IMR-90 (cell line): ENCODE data around the gene CTBP2. TPM values are rescaled to one million over a fixed set of nuclear protein-coding genes. Genes with fewer than 3 reads are reported as not detected.
A peak's percentile ranks its signal among the peaks of the same experiment; 100 is the strongest.

Source experiments
- ATAC-seq: fragments of 200-7000 bp; cut with Tn5 transposase; 2 replicates; pipeline ENCODE4 v1.9.1; 2020; ENCODE audit warnings: low read depth, mild to moderate bottlenecking, moderate library complexity
- BruUV-seq: library from RNA; stranded (reverse); fragments of 400-500 nt; replicated peaks from 2 replicates; lab custom pipeline; 2021; lab: Mats Ljungman, UMichigan
- CTCF ChIA-PET: fragments of 300-600 bp; formaldehyde crosslinking; extraction: SDS; loops from one replicate; lab custom pipeline; 2021; ENCODE audit warnings: antibody characterized with exemption; lab: Yijun Ruan, JAX
- POLR2A ChIA-PET: fragments of 300-600 bp; sonication (Branson Sonifier 250); formaldehyde crosslinking; loops from one replicate; lab custom pipeline; 2022; ENCODE audit warnings: antibody characterized with exemption; ENCODE audit not compliant: unreplicated experiment; lab: Charles Lee
- DNase-seq: peaks from one replicate; pipeline ENCODE4 v3.0.0; 2013
- H2AFZ ChIP-seq: replicated peaks from 2 replicates; pipeline ENCODE3; 2013; ENCODE audit warnings: low read length, mild to moderate bottlenecking; ENCODE audit not compliant: poor library complexity
- H2AK5ac ChIP-seq: 2 replicates; pipeline ENCODE4 v1.6.1; 2013; ENCODE audit warnings: low read depth, low read length, inconsistent platforms
- H2AK9ac ChIP-seq: replicated peaks from 2 replicates; pipeline ENCODE3; 2013; ENCODE audit warnings: mild to moderate bottlenecking, low read depth, low read length, moderate library complexity; ENCODE audit not compliant: poor library complexity
- H2BK120ac ChIP-seq: 2 replicates; pipeline ENCODE4 v1.6.1; 2013; ENCODE audit warnings: low read depth, low read length, inconsistent platforms
- H2BK15ac ChIP-seq: 3 replicates; pipeline ENCODE4 v1.6.1; 2013; ENCODE audit warnings: low read depth, low read length, inconsistent platforms
- H2BK20ac ChIP-seq: 2 replicates; pipeline ENCODE4 v1.6.1; 2013; ENCODE audit warnings: low read depth, mild to moderate bottlenecking, inconsistent platforms, low read length, moderate library complexity
- H2BK5ac ChIP-seq: 2 replicates; pipeline ENCODE4 v1.6.1; 2013; ENCODE audit warnings: mild to moderate bottlenecking, low read depth, low read length, inconsistent platforms; ENCODE audit not compliant: poor library complexity, severe bottlenecking
- H3K14ac ChIP-seq: replicated peaks from 2 replicates; pipeline ENCODE4 v1.6.1; 2013; ENCODE audit warnings: low read depth, low read length, inconsistent platforms
- H3K18ac ChIP-seq: 2 replicates; pipeline ENCODE4 v1.6.1; 2013; ENCODE audit warnings: low read depth, low read length, control low read depth
- H3K23ac ChIP-seq: 2 replicates; pipeline ENCODE4 v1.6.1; 2013; ENCODE audit warnings: low read depth, low read length, inconsistent platforms
- H3K27ac ChIP-seq: 2 replicates; pipeline ENCODE4 v1.5.1; 2013; ENCODE audit warnings: mild to moderate bottlenecking, control low read depth, low read length; ENCODE audit not compliant: insufficient read depth
- H3K27me3 ChIP-seq: 2 replicates; pipeline ENCODE4 v1.6.1; 2013; ENCODE audit warnings: low read length; ENCODE audit not compliant: control insufficient read depth, insufficient read depth
- H3K36me3 ChIP-seq: 2 replicates; pipeline ENCODE4 v1.6.1; 2013; ENCODE audit warnings: low read length, mixed read lengths; ENCODE audit not compliant: control insufficient read depth, insufficient read depth
- H3K4ac ChIP-seq: 2 replicates; pipeline ENCODE4 v1.6.1; 2013; ENCODE audit warnings: low read depth, low read length, inconsistent platforms
- H3K4me1 ChIP-seq: 2 replicates; pipeline ENCODE4 v1.6.1; 2013; ENCODE audit warnings: low read length, mixed read lengths; ENCODE audit not compliant: control insufficient read depth, insufficient read depth
- H3K4me2 ChIP-seq: 2 replicates; pipeline ENCODE4 v1.6.1; 2013; ENCODE audit warnings: low read depth, mild to moderate bottlenecking, control low read depth, low read length, moderate library complexity
- H3K4me3 ChIP-seq: 2 replicates; pipeline ENCODE4 v1.5.1; 2013; ENCODE audit warnings: low read depth, mild to moderate bottlenecking, control low read depth, low read length, moderate library complexity; ENCODE audit not compliant: insufficient read depth
- H3K56ac ChIP-seq: 2 replicates; pipeline ENCODE4 v1.6.1; 2013; ENCODE audit warnings: low read length, inconsistent platforms; ENCODE audit not compliant: insufficient read depth; ENCODE audit errors: extremely low read depth
- H3K79me1 ChIP-seq, 2 experiments: 2 replicates each; pipeline ENCODE4 v1.6.1; 2013; ENCODE audit warnings: low read length in 2 of 2, inconsistent platforms in 1 of 2, low read depth in 1 of 2
- H3K9ac ChIP-seq: 2 replicates; pipeline ENCODE4 v1.6.1; 2013; ENCODE audit warnings: low read depth, low read length, control low read depth
- H3K9me1 ChIP-seq: 2 replicates; pipeline ENCODE4 v1.6.1; 2013; ENCODE audit warnings: low read length, inconsistent platforms; ENCODE audit not compliant: insufficient read depth
- H3K9me3 ChIP-seq: 2 replicates; pipeline ENCODE4 v1.6.1; 2013; ENCODE audit warnings: low read length; ENCODE audit not compliant: control insufficient read depth, insufficient read depth
- H4K20me1 ChIP-seq: 2 replicates; pipeline ENCODE4 v1.6.1; 2013; ENCODE audit warnings: low read length, inconsistent platforms; ENCODE audit not compliant: insufficient read depth
- H4K5ac ChIP-seq: 2 replicates; pipeline ENCODE4 v1.6.1; 2013; ENCODE audit warnings: mild to moderate bottlenecking, low read depth, low read length, control low read depth
- H4K8ac ChIP-seq, 2 experiments: 2 replicates each; pipeline ENCODE4 v1.6.1; 2013; ENCODE audit warnings: low read depth in 2 of 2, low read length in 2 of 2, control low read depth in 1 of 2, inconsistent platforms in 1 of 2
- H4K91ac ChIP-seq: 2 replicates; pipeline ENCODE4 v1.6.1; 2013; ENCODE audit warnings: low read depth, low read length, inconsistent platforms; ENCODE audit not compliant: insufficient read depth
- CEBPB ChIP-seq: IDR thresholded peaks from 2 replicates; pipeline ENCODE4 v1.6.1; 2012; ENCODE audit warnings: low read depth, low read length, improper control_type of control experiment
- CTCF ChIP-seq: conservative IDR thresholded peaks from 2 replicates; pipeline ENCODE4 v1.5.1; 2012; ENCODE audit warnings: mild to moderate bottlenecking, low read depth, low read length, improper control_type of control experiment
- FOS ChIP-seq: fragments of 150-350 bp; IDR thresholded peaks from 2 replicates; pipeline ENCODE4 v1.6.1; 2016; ENCODE audit warnings: low read depth, low read length
- MAFK ChIP-seq: IDR thresholded peaks from 2 replicates; pipeline ENCODE4 v1.6.1; 2012; ENCODE audit warnings: low read depth, low read length, improper control_type of control experiment
- NFE2L2 ChIP-seq: fragments of 150-350 bp; IDR thresholded peaks from 2 replicates; pipeline ENCODE4 v1.6.1; 2016; ENCODE audit warnings: low read depth, mild to moderate bottlenecking, low read length
- RCOR1 ChIP-seq: IDR thresholded peaks from 2 replicates; pipeline ENCODE4 v1.6.1; 2012; ENCODE audit warnings: mild to moderate bottlenecking, low read length, improper control_type of control experiment; ENCODE audit not compliant: insufficient replicate concordance
- RFX5 ChIP-seq: IDR thresholded peaks from 2 replicates; pipeline ENCODE4 v1.8.0; 2012; ENCODE audit warnings: low read depth, mild to moderate bottlenecking, low read length, moderate library complexity
- SMC3 ChIP-seq: fragments of 150-350 bp; IDR thresholded peaks from 2 replicates; pipeline ENCODE4 v1.6.1; 2016; ENCODE audit warnings: low read depth, mild to moderate bottlenecking, antibody characterized with exemption, low read length, moderate library complexity
- USF2 ChIP-seq: fragments of 150-350 bp; IDR thresholded peaks from 2 replicates; pipeline ENCODE4 v1.6.1; 2017; ENCODE audit warnings: mild to moderate bottlenecking, antibody characterized with exemption, low read length, low read depth
- WGBS, 2 experiments: methylation state at CpG; one replicate each; pipeline versions ENCODE4 v1.1.5 to v1.1.7; 2013; ENCODE audit warnings: missing lambda C conversion rate in 2 of 2; ENCODE audit not compliant: insufficient read length in 1 of 2; ENCODE audit errors: extremely low coverage in 2 of 2; 5-methylcytosine and 5-hydroxymethylcytosine counted together
- dilution Hi-C: fragments of 300-500 bp; cut with HindIII; formaldehyde crosslinking; loops from one replicate; pipeline ENCODE4 v1.14.3; 2018; ENCODE audit warnings: low sequenced_read_pairs; ENCODE audit not compliant: unreplicated experiment
- in situ Hi-C: fragments of 300-500 bp; cut with MboI; formaldehyde crosslinking; loops from 3 replicates; pipeline ENCODE4 v1.14.3; 2019; ENCODE audit warnings: low sequenced_read_pairs, inconsistent platforms, mixed read lengths
- intact Hi-C: fragments of 100-400 bp; cut with micrococcal nuclease; formaldehyde crosslinking; loops from 2 replicates; pipeline ENCODE4 v1.10.0; 2022
- polyA plus RNA-seq, 3 experiments: library from polyadenylated mRNA; depleted of rRNA; stranded (reverse); fragments of >200 nt; gene quantifications; 2 replicates each; pipeline ENCODE4 v1.2.3, GENCODE V29; 2012; ENCODE audit warnings: low replicate concordance in 1 of 3
- total RNA-seq: library from RNA; depleted of rRNA; stranded (reverse); fragments of >200 nt; gene quantifications from 2 replicates; pipeline ENCODE4 v1.2.3, GENCODE V29; 2012

CTBP2 gene
- total and polyA plus RNA-seq, 2 of the 4 experiments (the other 2 are of a cell fraction) = 81.0 to 86.6 TPM

GRCh38 chr10:125043841-125044658 lies 116.3 kb downstream of the CTBP2 start:
- Histone ChIP-seq H3K9me3 (no peaks in the 10 kb centered on the region), H4K5ac (no peak overlapping the region), H3K9ac (no peak overlapping the region), H3K23ac (no peak overlapping the region), H3K4me3 (no peak overlapping the region), H3K56ac (no peak overlapping the region), H2BK5ac (no peak overlapping the region), H2AK9ac (peak overlapping the region; percentile 10), H3K27me3 (no peaks in the 10 kb centered on the region), H3K9me1 (peaks cover 27% of the 10 kb centered on the region), H2BK20ac (no peak overlapping the region), H3K4me2 (no peak overlapping the region), H3K18ac (no peak overlapping the region), H4K91ac (no peak overlapping the region), H3K36me3 (no peaks in the 10 kb centered on the region), H3K14ac (no peak overlapping the region), H3K27ac (no peak overlapping the region), H2AK5ac (no peak overlapping the region), H4K20me1 (peaks cover 56% of the 10 kb centered on the region), H2AFZ (no peak overlapping the region), H3K4ac (no peak overlapping the region; the same call in 1 of the 2 replicates), H3K79me1 (peaks cover 53 to 91% of the 10 kb centered on the region in 2 experiments), H2BK15ac (no peak overlapping the region), H4K8ac (peak overlapping the region in 1 of 2 experiments; percentile 27; a peak in 1 of 4 replicates), H2BK120ac (no peak overlapping the region), H3K4me1 (peaks cover 29% of the 10 kb centered on the region)
- intact Hi-C loops (loop anchor here (10.0 kb wide), 2 partner anchors 191 to 581 kb away; no protein-coding TSS in a partner anchor), dilution Hi-C loops (no loop called here), in situ Hi-C loops (loop anchor here (10.0 kb wide), 1 partner anchor 651 kb away; no protein-coding TSS in a partner anchor)
- DNase-seq (peak; percentile 25), ATAC-seq (no peak)
- POLR2A ChIA-PET = no interaction called here
- BruUV-seq = no TSS peak
- CTCF ChIA-PET = no interaction called here
- 83% methylated on average over 6 of the region's 17 CpGs; no CpG with 5 or more reads in 1 of the 2 experiments for WGBS, 2 experiments
- TF ChIP-seq CEBPB = 0 out of 2 replicates have a peak, but pooled peaks have one; percentile 20
- no peak for TF ChIP-seq MAFK
- no peak for TF ChIP-seq FOS
- TF ChIP-seq NFE2L2 = no peak
- TF ChIP-seq SMC3 = no peak
- no peak for TF ChIP-seq RFX5
- TF ChIP-seq RCOR1 = no peak
- no peak for TF ChIP-seq USF2
- no peak for TF ChIP-seq CTCF
